Measurements from ENCODE around the gene PPDPF.

The PPDPF gene

DNA sequence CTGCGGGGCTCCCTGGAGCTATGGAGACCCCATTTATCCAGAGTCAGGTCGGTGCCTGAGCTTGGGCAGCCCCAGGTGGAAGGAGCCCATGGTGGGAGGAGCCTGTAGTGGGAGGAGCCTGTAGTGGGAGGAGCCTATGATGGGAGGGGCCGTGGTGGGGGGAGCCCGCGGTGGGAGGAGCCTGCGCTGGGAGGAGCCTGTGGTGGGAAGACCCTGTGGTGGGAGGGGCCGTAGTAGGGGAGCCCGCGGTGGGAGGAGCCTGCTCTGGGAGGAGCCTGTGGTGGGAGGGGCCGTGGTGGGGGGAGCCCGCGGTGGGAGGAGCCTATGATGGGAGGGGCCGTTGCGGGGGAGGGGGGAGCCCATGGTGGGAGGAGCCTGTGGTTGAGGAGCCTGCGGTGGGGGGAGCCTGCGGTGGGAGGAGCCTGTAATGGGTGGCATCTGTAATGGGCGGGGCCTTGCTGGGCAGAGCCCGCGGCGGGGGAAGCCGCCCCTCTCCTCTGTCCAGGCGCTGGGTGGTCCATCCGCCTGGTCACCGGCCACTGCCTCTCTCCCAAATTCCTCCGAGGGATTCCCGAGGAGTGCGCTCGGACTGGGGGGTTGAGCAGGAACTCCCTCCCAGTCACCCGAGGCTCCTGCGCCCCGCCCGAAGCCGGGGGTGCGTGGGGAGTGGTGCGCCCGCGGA is 32.8 kb downstream of the PPDPF start:
- TF ChIP-seq, protein P1, sequence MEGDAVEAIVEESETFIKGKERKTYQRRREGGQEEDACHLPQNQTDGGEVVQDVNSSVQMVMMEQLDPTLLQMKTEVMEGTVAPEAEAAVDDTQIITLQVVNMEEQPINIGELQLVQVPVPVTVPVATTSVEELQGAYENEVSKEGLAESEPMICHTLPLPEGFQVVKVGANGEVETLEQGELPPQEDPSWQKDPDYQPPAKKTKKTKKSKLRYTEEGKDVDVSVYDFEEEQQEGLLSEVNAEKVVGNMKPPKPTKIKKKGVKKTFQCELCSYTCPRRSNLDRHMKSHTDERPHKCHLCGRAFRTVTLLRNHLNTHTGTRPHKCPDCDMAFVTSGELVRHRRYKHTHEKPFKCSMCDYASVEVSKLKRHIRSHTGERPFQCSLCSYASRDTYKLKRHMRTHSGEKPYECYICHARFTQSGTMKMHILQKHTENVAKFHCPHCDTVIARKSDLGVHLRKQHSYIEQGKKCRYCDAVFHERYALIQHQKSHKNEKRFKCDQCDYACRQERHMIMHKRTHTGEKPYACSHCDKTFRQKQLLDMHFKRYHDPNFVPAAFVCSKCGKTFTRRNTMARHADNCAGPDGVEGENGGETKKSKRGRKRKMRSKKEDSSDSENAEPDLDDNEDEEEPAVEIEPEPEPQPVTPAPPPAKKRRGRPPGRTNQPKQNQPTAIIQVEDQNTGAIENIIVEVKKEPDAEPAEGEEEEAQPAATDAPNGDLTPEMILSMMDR (IDR thresholded peaks at IDR 0.05; ENCODE audit: insufficient read depth, low read depth, low read length, missing control alignments) = no peak
- H3K4me3 ChIP-seq (ENCODE audit: low read length) = peak overlapping the region; percentile 44
- peak; percentile 88 for DNase-seq (ENCODE audit: low read depth)

- TF ChIP-seq, protein P1 (IDR thresholded peaks at IDR 0.05; ENCODE audit: insufficient read depth, low read depth, low read length, missing control alignments) = no peak
- peak within 1 kb of the TSS; percentile 44 for H3K4me3 ChIP-seq (ENCODE audit: low read length)
- DNase-seq (ENCODE audit: low read depth) = peak; percentile 20
Measured at GRCh38 chr20:63553933-63554290, 33.3 kb downstream of the PPDPF start, which contains the start of gene FNDC11. TSS of gene FNDC11 (plus strand) at chr20:63554159. CDS start at chr20:63555664, 1,505 bp downstream.

- no peak overlapping the region for H3K4me3 ChIP-seq (ENCODE audit: low read length)
- no peak for DNase-seq (ENCODE audit: low read depth)
Measured at GRCh38 chr20:63554361-63555278, 34.1 kb downstream of the PPDPF start.

GRCh38 chr20:63555661-63556381 is 35.3 kb downstream of the PPDPF start:
- TF ChIP-seq, protein P1 (IDR thresholded peaks at IDR 0.05; ENCODE audit: insufficient read depth, low read depth, low read length, missing control alignments) = no peak
- no peak for DNase-seq (ENCODE audit: low read depth)
- no peak overlapping the region for H3K4me3 ChIP-seq (ENCODE audit: low read length)

More at GRCh38 chr20:63554361-63555278, 34.1 kb downstream of the PPDPF start:
- TF ChIP-seq, protein P1 (IDR thresholded peaks at IDR 0.05; ENCODE audit: insufficient read depth, low read depth, low read length, missing control alignments) = no peak

DNA sequence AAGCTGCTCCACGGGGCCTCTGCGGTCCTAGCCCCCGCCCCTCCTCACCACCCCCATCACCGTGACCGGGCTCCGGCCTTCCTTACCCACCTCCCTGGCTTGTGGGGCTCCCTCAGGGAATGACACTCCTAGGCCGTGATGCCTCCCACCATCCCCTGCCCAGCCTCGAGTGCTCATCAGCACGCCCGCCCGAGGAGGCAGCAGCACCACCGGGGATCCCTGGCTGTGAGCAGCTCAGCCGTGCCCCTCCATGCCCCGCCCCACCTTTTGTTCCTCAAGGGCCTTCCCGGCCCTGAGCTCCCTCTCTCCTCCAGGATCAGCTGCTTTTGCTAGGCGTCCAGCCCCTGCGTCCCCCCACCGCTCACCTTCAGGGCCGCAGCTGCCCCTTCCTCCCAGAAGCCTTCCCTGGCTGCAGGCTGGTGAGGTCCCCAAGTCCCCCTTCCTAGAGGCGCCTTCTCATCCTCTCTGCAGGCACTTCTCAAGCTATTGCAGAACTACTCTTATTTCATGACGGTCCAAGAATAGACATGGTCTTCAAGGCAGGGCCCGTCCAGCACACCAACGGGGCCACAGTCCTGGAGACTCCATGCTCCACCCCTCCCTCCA is 36.4 kb downstream of the PPDPF start:
- H3K4me3 ChIP-seq (ENCODE audit: low read length) = no peak overlapping the region
- DNase-seq (ENCODE audit: low read depth) = no peak
- TF ChIP-seq, protein P1 (IDR thresholded peaks at IDR 0.05; ENCODE audit: insufficient read depth, low read depth, low read length, missing control alignments) = no peak

DNA sequence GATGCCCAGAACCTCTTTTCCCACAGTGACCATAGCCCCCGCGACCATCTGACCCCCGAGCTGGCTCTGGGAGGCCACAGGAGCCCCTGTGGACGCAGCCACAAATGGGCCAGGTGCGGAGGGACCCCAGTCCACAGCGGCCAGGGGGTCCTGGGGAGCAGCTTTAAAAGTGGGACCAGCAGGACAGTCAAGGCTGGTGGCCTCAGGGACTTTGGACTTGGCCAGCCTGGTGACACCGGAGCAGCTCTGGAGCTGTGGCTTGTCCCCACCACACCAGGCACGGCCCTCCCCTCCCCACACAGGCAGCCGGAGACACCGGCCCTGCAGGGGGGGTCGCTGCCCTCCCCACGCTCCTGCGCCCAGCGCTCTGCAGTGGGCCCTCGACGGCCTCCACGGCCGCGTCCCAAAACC is 36.9 kb downstream of the PPDPF start:
- H3K4me3 ChIP-seq (ENCODE audit: low read length) = no peak overlapping the region
- TF ChIP-seq, protein P1 (IDR thresholded peaks at IDR 0.05; ENCODE audit: insufficient read depth, low read depth, low read length, missing control alignments) = no peak
- no peak for DNase-seq (ENCODE audit: low read depth)

All from epithelial cell of esophagus (primary cell).